ENCODE measurements around the gene CDS1.
"Not testable (repeated sequence)": the region's sequence is repeated elsewhere in the genome, so short reads cannot be mapped to it uniquely, and the experiment has no call there.

The CDS1 gene

DNA sequence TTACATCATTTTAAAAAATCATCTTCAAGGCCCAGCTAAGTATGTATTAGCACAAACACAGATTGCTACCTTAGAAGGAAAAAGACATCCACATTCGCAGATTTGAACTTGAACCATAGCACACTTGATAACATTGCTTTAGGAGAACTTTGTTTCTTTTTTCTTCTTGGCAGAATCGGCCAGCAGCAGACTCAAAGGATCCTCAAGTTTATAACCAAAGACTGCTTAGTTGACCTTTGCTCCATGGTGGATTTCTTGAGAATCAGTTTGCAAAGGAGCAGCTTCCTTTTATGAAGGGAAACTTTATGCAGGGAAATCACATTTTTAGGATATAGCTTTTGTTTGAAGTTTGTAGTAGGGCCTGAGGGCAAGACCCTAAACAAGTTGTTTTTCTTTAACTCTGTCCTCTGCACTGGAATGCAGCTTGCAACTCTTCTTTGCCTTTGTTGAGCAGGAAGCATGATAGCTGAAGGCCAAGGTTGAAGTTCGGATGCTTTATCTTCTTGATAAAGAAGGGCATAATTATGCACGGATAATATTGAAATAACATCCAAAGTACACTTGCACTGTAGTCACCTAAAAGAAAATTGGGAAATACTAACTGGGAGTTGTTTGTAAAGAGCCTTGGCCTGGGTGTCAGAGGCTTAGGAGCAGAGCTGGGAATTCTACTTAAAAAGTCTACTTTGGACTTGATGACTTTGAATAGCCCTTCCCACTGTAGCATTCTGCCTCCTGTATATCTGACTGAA, 78.4 kb downstream of the CDS1 start:
- TF ChIP-seq, protein P1, sequence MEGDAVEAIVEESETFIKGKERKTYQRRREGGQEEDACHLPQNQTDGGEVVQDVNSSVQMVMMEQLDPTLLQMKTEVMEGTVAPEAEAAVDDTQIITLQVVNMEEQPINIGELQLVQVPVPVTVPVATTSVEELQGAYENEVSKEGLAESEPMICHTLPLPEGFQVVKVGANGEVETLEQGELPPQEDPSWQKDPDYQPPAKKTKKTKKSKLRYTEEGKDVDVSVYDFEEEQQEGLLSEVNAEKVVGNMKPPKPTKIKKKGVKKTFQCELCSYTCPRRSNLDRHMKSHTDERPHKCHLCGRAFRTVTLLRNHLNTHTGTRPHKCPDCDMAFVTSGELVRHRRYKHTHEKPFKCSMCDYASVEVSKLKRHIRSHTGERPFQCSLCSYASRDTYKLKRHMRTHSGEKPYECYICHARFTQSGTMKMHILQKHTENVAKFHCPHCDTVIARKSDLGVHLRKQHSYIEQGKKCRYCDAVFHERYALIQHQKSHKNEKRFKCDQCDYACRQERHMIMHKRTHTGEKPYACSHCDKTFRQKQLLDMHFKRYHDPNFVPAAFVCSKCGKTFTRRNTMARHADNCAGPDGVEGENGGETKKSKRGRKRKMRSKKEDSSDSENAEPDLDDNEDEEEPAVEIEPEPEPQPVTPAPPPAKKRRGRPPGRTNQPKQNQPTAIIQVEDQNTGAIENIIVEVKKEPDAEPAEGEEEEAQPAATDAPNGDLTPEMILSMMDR (IDR thresholded peaks at IDR 0.05): no peak
- H3K27me3 ChIP-seq: no peaks in the 10 kb centered on the region
- H3K9me3 ChIP-seq: no peaks in the 10 kb centered on the region
- no peaks in the 10 kb centered on the region for H3K36me3 ChIP-seq
- no peak overlapping the region for H3K4me3 ChIP-seq (ENCODE audit: low read depth in 1 of 2, low read length in 1 of 2)
- H3K4me1 ChIP-seq (ENCODE audit: control insufficient read depth in 1 of 2, insufficient read depth in 1 of 2, low read depth in 1 of 2, low read length in 1 of 2): no peaks in the 10 kb centered on the region
- no peak overlapping the region for H3K27ac ChIP-seq

DNA sequence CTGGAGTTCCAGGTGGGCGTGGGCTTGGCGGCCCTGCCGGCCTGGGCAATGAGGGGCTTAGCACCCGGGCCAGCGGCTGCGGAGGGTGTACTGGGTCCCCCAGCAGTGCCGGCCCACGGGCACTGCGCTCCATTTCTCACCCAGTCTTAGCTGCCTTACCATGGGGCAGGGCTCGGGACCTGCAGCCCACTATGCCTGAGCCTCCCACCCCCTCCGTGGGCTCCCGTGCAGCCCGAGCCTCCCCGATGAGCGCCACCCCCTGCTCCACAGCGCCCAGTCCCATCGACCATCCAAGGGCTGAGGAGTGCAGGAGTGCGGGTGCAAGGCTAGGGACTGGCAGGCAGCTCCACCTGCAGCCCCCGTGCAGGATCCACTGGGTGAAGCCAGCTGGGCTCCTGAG, 81.8 kb downstream of the CDS1 start:
- H3K27me3 ChIP-seq; H3K27ac ChIP-seq; H3K4me1 ChIP-seq (ENCODE audit: control insufficient read depth in 1 of 2, insufficient read depth in 1 of 2, low read depth in 1 of 2, low read length in 1 of 2); H3K9me3 ChIP-seq; H3K4me3 ChIP-seq (ENCODE audit: low read depth in 1 of 2, low read length in 1 of 2): not testable (repeated sequence)
- H3K36me3 ChIP-seq: peaks cover 25% of the 10 kb centered on the region

DNA sequence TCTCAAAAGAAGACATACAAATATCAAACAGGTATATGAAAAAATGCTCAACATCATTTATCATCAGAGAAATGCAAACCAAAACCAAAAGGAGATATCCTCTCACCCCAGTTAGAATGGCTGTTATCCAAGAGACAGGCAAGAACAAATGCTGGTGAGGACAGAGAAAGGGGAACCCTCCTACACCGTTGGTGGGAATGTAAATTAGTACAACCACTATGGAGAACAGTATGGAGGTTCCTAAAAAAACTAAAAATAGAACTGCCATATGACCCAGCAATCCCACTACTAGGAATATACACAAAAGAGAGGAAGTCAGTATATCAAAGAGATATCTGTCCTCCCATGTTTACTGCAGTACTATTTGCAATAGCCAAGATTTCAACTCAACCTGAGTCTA, 83.5 kb downstream of the CDS1 start:
- Histone ChIP-seq H3K4me1 (ENCODE audit: control insufficient read depth in 1 of 2, insufficient read depth in 1 of 2, low read depth in 1 of 2, low read length in 1 of 2) (no peaks in the 10 kb centered on the region), H3K27ac (no peak overlapping the region), H3K9me3 (no peaks in the 10 kb centered on the region), H3K4me3 (ENCODE audit: low read depth in 1 of 2, low read length in 1 of 2) (no peak overlapping the region), H3K36me3 (peaks cover 42% of the 10 kb centered on the region), H3K27me3 (no peaks in the 10 kb centered on the region)
- TF ChIP-seq, protein P1 (IDR thresholded peaks at IDR 0.05): no peak

DNA sequence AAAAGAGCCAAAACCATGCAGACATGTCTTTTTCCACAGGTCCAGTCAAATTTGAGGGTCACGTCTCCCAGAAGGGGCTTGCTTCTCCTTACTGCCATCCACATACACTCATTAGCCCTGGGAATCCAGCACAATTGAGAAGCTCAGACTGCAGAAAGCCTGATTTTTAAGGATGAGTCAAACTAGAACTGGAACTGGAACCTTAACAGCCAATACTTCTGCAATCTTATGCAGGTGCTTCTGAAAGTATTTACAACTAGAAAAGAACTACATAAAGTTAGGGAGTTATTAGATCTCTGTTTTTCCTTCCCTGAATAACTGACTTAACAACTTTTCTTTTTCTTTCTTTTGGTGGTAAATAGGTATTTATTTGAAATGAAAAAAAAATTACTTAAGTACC, 86.3 kb downstream of the CDS1 start:
- Histone ChIP-seq H3K27me3 (no peaks in the 10 kb centered on the region), H3K4me1 (ENCODE audit: control insufficient read depth in 1 of 2, insufficient read depth in 1 of 2, low read depth in 1 of 2, low read length in 1 of 2) (no peaks in the 10 kb centered on the region), H3K9me3 (no peaks in the 10 kb centered on the region), H3K4me3 (ENCODE audit: low read depth in 1 of 2, low read length in 1 of 2) (no peak overlapping the region), H3K27ac (no peak overlapping the region), H3K36me3 (peaks cover 69% of the 10 kb centered on the region)
- TF ChIP-seq, protein P1 (IDR thresholded peaks at IDR 0.05): no peak

DNA sequence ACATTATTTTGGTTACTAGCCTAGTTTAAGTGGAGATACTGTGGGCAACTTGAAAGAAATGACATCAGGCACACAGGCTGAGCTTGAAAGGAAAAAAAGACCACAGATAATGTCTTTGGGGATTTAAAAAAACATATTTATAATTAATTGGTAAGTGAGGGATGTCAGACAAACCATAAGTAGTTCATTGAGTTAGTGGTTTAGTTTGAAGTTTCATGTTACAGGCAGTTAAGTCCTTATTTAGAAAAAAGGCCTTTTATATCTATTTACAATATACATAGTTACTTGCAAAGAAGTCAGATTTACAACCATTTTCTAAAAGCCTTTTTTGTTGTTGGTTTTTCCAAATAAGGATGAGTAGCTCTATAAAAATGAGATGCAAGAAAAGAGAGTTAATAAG, 89.2 kb downstream of the CDS1 start:
- Histone ChIP-seq H3K4me3 (ENCODE audit: low read depth in 1 of 2, low read length in 1 of 2) (no peak overlapping the region), H3K4me1 (ENCODE audit: control insufficient read depth in 1 of 2, insufficient read depth in 1 of 2, low read depth in 1 of 2, low read length in 1 of 2) (no peaks in the 10 kb centered on the region), H3K27ac (no peak overlapping the region), H3K27me3 (no peaks in the 10 kb centered on the region), H3K9me3 (no peaks in the 10 kb centered on the region), H3K36me3 (peaks cover 95% of the 10 kb centered on the region)
- TF ChIP-seq, protein P1 (IDR thresholded peaks at IDR 0.05): no peak

DNA sequence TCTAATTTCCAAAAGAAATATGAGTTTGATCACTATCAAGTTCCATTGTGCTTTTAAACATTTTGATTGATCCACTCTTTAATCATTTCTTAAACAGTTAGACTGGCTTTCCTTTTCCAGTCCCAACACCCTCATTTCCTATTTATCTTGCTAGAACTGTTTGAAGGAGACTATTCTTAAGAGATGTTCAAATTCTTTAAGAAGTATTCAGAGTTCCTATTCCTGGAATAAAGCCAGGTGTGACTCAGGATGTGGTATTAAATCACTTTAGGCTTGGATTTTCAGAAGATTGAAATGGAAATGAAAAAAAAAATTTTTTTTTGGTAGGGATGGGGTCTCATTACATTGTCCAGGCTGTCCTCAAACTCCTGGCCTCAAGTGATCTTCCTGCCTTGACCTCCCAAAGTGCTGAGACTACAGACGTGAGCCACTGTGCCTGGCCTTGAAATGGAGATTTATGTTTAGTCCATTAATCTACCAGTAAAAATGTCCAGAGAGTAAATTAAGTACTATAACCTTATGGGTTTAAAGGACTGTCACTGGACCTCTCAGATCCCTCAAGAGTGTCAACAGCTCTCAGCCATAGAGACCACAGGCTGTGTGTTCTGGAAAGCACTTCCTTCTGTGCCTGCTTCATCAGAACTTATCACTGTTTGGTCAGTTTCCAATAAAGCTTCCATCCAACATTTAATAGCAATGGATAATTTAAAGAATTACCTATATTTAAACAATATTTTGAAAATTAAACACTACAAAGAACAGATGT, 90.7 kb downstream of the CDS1 start:
- H3K36me3 ChIP-seq: peaks cover 100% of the 10 kb centered on the region
- no peaks in the 10 kb centered on the region for H3K4me1 ChIP-seq (ENCODE audit: control insufficient read depth in 1 of 2, insufficient read depth in 1 of 2, low read depth in 1 of 2, low read length in 1 of 2)
- TF ChIP-seq, protein P1 (IDR thresholded peaks at IDR 0.05): no peak
- H3K27me3 ChIP-seq: no peaks in the 10 kb centered on the region
- no peaks in the 10 kb centered on the region for H3K9me3 ChIP-seq
- H3K4me3 ChIP-seq (ENCODE audit: low read depth in 1 of 2, low read length in 1 of 2): no peak overlapping the region
- no peak overlapping the region for H3K27ac ChIP-seq
